GM18873 (cell line): ENCODE results near the gene FAM120A.
"Not testable (repeated sequence)": the region's sequence is repeated elsewhere in the genome, so short reads cannot be mapped to it uniquely, and the experiment has no call there.

Source experiments
- ATAC-seq: cut with Tn5 transposase; IDR thresholded peaks from one replicate; pipeline ENCODE4 v1.9.1; 2021; ENCODE audit warnings: mild to moderate bottlenecking, moderate library complexity, moderate number of reproducible peaks; ENCODE audit not compliant: unreplicated experiment, low FRiP score

FAM120A gene, protein sequence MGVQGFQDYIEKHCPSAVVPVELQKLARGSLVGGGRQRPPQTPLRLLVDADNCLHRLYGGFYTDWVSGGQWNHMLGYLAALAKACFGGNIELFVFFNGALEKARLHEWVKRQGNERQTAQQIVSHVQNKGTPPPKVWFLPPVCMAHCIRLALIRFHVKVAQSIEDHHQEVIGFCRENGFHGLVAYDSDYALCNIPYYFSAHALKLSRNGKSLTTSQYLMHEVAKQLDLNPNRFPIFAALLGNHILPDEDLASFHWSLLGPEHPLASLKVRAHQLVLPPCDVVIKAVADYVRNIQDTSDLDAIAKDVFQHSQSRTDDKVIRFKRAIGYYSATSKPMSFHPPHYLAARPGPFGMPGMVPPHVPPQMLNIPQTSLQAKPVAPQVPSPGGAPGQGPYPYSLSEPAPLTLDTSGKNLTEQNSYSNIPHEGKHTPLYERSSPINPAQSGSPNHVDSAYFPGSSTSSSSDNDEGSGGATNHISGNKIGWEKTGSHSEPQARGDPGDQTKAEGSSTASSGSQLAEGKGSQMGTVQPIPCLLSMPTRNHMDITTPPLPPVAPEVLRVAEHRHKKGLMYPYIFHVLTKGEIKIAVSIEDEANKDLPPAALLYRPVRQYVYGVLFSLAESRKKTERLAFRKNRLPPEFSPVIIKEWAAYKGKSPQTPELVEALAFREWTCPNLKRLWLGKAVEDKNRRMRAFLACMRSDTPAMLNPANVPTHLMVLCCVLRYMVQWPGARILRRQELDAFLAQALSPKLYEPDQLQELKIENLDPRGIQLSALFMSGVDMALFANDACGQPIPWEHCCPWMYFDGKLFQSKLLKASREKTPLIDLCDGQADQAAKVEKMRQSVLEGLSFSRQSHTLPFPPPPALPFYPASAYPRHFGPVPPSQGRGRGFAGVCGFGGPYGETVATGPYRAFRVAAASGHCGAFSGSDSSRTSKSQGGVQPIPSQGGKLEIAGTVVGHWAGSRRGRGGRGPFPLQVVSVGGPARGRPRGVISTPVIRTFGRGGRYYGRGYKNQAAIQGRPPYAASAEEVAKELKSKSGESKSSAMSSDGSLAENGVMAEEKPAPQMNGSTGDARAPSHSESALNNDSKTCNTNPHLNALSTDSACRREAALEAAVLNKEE

DNA sequence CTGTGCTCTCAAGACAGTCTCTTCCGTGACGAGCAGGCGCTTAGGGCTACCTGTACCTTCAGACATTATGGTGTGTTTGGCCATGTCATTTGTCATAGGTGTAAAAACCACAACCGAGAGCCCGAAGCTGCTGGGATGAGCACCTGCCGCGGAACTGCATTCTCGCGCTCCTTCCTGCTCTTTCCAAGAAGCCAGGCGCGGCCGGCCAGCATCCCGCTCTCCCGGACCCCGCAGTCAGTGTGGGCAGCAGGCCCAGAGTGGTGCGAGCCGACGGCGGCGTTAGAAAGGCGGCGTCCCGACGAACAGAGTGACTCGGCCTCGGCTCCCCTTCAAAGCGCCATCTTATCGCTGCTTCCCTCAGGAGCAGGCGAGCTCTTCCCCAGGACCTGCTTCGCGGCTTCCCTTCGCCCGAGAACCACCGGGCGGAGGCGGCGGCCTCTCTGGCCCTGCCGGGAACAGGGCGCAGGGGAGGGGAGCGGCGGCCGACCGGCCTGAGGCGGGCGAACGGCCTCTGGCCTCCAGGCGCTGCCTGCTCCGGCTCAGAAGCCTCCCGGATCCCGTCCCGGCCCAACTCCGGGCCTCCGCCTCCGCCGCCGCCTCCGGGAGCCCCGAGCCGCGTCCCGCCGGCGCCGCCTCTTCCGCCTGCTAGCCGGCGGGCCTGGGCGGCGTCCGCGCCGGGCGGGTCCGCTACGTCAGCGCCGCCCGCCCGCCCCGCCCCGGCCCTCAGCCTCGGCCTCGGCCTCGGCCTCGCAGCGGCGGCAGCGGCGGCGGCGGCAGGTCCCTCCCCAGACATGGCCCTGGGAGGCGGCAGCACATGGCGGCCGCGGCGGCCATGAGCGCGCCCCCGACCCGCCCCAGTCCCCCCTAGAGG lies at the start of gene FAM120A:
Gene FAM120A, plus strand, starts transcription at position 741 of the 871 bp plus-strand sequence. CDS start 231 bp downstream, outside the sequence.
- no peak for ATAC-seq

DNA sequence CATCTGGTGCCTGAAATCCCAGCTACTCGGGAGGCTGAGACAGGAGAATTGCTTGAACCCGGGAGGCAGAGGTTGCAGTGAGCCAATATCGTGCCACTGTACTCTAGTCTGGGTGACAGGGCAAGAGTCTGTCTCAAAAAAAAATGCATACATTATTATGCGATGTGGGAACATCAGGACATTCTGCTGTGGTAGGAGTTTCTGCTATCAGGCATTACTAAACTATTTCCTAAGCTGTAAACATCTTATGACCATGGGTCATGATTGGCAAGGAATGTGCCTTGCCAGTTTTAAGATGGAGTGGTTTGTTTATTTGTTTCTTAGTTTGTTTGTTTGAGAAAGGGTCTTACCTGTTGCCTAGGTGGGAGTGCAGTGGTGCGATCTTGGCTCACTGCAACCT lies 45.1 kb upstream of the FAM120A start:
- no peak for ATAC-seq

DNA sequence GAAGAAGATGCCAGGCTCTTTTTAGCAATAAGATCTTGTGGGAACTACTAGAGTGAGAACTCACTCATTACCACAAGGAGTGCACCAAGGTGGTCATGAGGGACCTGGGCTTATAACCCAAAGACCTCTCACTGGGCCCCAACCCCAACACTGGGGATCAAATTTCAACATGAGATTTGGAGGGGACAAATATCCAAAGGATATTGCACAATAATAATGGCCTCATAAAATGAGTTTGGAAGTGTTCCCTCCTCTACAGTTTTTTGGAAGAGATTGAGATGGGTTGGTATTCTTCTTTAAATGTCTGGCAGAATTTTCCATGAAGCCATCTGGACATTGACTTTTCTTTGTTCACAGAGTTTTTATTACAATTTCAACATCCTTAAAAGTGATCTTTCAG lies 38.0 kb upstream of the FAM120A start:
- no peak for ATAC-seq

DNA sequence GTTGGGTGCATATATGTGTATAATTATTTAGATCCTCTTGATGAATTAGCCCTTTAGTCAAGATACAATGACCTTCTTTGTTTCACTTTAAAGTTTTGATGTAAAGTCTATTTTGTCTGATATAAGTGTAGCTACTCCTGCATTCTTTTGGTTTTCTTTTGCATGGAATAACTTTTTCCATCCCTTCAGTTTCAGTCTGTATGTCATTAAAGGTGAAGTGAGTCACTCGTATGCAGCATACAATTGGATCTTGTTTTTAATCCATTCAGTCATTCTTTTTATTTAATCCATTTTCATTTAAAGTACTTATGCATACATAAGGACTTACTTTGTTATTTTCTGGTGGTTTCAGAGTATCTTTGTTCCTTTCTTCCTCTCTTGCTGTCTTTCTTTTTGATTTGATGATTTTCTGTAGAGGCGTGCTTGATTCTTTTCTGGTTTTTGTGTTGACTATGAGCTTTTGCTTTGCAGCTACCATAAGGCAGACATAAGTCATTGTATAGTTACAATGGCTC lies 36.3 kb upstream of the FAM120A start:
- ATAC-seq: no peak

DNA sequence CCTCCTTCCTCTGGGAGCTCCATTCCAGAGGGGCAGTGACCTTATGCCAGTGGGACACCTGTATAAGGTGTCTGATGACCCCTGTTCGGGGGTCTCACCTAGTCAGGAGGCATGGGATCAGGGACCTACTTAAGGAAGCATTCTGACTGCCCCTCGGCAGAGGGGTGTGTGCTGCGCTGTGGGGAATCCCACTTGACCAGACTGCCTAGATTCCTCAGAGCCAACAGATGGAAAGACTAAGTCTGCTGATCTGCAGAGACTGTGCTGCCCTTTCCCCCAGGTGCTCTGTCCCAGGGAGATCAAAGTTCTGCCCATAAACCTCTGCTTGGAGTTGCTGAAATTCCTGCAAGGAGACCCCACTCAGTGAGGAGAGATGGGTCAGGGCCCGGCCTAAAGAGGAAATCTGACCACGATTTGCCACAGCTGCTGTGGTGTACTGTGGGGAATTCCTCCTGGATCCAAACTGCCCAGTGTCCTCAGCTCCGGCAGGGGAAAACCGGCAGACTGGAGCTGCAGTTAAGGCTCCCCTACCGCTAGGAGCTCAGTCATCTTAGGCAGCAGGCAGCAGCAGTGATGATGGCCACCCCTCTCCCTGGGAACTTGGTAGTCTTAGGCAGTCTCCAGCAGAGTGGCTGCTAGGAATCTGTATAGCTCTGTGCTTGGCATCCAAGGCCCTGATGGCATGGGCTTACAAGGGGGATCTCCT lies 34.8 kb upstream of the FAM120A start:
- ATAC-seq: no peak

DNA sequence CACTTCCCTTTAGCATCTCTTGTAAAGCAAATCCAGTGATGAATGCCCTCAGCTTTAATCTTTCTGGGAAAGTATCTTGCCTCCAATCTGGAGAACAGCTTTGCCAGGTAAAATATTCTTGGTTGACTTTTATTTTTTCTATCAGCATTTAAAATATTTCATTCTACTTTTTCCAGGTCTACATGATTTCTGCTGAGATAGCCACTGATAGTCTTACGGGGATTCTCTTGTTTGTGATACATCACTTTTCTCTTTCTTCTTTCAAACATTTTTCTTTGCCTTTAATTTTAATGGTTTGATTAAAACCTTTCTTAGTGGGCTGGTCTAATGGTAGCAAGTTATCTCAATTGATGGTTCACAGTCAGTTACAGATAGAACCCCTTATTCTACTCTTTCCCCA lies 33.9 kb upstream of the FAM120A start:
- ATAC-seq: no peak

DNA sequence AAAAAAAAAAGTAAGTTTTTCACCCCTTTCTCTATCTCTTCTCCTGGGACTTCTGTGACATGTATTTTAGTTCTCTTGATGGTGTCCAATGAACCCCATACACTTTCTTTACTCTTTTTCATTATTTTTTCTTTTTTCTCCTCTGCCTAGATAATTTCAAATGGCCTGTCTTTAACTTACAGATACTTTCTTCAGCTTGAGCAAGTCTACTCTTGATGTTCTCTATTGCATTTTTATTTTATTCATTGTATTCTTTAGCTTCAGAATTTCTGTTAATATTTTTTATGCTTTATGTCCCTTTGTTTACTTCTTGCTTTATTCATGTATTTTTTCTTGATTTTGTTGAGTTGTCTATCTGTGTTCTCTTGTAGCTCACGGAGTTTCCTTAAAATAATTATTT lies 32.5 kb upstream of the FAM120A start:
- no peak for ATAC-seq

DNA sequence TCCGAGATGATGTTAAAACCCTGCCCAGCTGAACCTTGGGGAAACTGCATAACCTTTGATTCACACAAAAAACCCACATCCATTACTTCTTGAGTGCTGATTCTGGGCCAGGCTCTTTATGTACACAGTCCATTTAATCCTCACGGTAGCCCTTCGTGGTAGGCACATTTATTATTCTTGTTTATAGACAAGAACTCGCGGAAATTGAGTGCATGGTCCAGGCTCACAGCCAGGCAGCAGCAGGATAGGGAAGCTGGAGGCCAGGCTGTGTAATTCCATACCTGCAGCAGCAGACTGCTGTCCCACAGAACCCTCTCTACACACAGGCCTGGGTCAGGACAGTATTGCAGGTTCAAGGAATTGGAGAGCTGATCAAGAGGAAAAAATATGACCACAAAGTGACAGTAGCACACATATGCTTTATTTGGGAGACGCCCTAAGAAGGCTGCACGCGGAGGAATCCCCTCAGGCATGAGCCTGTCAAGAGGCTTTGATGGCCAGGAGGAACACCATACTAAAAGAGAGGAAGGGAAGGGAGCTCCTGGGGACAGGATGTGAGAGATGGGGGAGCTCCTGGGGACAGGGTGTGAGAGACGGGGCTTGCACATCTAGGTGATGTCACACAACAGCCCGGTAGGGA lies 28.4 kb upstream of the FAM120A start:
- no peak for ATAC-seq

DNA sequence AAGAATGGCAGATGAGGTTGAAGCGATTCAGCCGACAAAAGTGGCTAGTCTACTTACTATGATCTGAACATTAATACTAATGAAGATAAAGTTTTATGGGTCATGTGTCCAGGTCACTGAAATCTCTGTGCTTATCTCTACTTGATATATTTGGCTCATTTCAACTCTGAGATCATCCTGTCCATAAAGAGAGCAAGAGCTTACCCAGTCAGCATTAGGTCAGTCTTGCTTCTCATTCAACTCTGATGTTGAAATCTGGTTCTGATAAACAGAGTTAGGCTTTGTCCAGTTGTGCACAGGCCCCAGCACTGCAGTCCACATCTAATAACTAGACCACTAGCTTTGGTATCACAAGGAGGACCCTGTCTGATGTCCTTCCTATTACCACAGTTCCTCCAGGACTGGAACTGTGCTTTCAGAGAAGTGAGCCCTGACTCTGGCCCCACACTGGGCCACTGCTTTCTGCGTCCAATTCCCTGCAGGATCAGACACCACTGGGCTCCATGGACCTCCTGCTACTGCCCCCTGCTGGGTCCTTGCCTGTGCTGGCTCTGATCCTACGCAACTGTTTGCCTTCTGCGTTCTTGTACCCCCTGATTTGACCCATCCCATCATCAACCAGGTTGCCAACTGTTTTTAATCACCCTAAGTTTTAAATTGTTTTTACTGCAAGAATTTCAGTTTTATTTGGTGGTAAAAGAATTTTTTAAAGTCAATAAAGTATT lies 23.7 kb upstream of the FAM120A start:
- ATAC-seq: no peak

DNA sequence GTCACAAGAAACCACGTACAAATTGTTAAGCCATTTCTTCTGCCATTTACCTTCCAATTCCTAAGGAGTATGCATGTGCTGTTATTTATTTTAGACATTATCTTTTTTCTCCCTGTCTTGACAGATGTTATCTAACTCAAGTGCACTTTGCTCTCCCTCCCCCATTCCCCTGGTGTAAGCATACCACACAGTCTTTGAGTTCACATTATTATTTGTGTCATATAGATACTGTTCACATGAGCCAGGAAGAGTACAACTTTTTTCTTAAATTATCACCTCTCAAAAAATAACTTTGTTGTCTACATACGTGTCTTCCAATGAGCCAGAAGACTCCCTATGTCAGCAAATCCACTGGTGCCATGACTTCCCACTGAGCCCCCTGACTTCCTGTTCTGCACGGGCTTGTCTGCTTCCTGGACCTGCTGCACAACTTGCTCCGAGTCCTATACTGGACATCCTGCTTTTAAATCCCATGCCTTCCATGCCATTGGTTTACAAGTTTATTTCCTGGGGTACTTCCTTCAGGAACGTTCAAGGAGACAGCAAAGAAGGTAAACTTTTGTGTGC lies 19.9 kb upstream of the FAM120A start:
- no peak for ATAC-seq

DNA sequence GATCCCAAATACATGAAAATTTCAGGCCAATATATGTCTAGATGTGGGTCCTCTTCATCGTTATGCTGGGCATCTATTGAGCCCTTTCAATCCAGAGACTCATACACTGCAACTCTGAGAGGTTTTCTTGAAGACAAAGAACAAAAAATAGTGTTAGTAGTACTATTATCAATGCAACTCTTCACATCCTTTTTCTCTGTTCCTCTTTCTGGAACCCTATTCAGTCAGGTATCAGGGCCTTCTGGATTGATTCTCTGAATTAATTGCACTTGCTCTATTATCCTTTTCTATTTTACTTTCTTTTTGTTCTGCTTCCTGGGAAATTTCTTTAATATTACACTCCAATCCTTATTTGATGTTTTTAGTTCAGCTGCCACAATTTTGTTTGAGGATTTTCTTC lies 18.5 kb upstream of the FAM120A start:
- ATAC-seq: no peak

DNA sequence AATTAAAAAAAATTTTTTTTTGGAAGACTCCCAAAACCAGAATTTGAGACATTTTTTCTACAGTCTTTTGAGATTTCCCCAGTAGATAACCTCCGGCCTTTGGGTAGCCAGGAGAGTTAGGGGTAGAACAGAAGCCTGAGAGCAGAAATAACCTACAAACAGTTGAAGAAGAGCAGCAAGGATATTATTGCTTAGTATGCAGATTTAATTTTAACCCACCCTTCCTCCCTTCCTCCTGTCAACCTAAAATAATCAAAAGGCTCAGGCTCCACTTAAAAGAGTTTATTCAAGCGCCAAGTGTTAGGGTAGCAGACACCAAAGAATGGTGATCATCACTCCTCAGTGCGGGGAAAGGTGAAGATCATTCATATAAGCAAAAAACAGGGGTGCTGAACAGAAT lies 17.4 kb upstream of the FAM120A start:
- no peak for ATAC-seq

DNA sequence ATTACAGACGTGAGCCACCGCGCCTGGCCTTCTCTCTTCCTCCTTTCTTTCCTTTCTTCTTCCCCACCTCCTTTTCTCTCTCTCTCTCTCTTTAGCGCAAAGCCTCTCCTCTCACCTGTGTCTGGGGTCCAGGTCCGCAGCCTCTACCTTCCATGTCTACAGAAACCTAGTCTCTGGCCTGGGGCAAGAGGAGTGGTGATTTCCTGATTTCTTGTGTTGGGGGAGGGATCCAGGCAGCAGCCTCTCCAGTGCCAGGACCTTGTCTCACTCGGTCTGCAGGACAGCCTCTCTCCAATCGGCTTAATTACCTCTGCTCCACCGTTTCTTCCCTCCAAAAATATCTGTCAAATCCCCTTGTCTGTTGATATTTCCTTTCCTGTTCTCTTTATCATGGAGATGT lies 16.1 kb upstream of the FAM120A start:
- no peak for ATAC-seq

DNA sequence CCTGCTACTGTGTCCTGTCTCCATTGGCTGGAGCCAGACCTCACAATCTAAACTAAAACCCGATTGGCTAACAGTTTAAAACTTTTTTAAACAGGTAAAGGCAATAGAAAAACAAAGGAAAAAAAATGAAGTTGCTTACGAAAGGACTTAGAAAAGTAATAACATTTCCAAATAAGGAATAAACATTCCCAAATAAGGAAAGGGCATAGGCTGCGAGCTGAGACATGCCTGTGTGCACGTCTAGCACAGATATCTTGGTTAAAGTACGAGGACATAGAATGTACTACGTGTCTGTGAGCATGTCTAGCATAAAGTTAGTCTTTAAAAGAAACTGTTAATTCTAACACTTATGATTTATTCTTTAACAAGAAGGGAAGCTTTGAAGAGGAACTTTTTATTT lies 15.3 kb upstream of the FAM120A start:
- ATAC-seq: no peak

DNA sequence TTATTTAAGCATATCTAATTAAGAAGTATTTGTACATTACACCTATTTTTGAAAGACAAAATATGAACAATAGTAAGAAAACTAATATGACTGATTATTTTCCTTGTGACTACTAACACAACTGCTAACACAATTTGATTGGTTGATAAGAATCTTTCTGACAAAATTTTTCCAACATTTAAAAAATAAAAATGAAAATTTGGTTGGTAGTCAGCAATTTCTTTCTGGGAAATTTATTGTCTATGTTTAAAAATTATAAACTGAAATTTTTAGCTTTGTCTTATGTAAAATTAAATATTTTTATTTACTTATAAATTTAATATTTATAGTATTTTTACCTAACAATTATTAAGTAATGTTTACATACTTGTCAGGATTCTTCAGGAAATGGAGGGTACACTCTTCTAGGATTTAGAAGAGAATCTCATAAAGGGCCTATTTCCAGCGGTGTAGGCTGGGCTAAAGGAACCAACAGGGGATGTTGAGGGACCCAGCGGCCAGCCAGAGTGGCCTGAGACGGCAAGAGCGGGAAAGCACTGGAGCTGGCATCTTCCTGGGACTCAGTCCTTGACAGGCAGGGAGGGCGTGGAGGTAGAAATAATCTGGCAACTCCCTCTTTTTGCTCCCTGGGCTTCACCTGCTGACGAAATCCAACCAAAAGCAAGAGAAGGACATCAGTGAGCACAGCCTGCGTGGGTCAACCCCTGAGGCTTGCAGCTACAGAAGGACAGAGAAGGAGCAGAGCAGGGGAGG lies 14.7 kb upstream of the FAM120A start:
- ATAC-seq: no peak

DNA sequence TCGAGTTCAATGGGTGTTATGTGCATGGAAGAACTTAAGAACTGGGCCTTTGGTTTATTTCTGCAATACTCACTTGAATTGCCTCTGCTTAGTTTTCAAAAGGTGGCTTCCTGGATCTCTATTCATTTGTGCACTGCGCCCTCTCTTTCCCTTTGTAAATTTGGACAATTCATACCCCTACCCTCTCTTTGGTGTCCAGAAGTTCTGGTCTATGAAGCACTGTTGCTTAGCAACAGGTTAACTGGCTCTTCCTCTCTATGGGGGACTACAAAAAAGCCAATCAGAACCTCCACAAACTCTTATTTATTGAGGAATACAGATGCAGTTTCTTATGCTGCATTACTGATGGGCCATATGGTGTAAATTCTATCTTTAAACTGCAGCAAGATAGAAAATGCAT lies 13.5 kb upstream of the FAM120A start:
- no peak for ATAC-seq

DNA sequence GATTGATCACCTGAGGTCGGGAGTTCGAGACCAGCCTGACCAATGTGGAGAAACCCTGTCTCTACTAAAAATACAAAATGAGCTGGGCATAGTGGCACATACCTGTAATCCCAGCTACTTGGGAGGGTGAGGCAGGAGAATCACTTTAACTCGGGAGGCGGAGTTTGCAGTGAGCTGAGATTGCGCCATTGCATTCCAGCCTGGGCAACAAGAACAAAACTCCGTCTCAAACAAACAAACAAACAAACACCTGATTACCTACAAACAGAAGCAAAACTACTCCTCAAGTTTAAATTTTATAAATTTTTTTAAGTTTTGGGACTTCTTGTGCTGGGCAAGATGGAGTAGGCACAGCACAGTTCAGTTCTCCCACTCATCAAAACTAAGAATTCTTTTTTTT lies 12.2 kb upstream of the FAM120A start:
- ATAC-seq: not testable (repeated sequence)
